HG02678 (cell line): ENCODE data around the gene NHLH1.
A peak's percentile ranks its signal among the peaks of the same experiment; 100 is the strongest.

ENCODE experiments used
- ATAC-seq: cut with Tn5 transposase; IDR thresholded peaks from one replicate; pipeline ENCODE4 v1.9.1; 2021; ENCODE audit warnings: mild to moderate bottlenecking, moderate library complexity; ENCODE audit not compliant: unreplicated experiment

Gene NHLH1

DNA sequence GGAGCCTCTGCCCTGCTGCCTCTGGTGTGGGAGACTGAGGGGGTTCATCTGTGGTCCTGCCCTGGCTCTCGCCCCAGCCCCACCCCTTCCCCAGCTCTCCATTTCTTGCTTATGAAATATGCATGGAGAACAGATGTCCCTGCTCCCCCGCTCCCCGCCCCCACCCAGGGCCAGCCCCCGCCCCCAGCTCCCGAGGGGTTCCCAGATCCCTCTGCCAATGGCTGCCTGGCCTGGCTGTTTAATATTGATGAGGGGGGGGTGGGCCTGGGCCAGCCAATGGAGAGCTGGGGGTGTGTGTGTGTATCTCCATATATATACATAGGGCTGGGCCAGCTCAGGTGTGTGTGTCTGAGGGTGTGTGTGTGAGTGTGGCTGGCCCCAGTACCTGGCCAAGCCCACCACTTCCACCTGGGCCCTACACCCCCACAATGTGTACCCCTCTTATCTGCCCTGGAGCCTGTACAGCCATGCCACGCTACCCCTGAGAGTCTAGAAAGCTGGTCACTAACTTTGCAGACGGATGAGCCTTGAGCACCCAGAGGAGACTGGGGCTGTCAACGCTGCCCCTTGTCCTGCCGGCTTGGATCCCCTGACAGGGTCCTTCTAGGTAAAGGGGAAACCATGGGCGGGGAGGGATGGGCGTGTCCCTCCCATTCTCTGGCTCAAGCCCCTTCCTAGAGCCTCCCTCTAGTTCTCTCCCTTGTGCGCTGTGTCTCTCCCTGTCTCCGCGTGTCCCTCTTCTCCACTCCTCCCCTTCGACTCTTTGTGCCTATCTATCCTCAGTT, at the start of gene NHLH1:
Gene NHLH1 (plus strand): TSS at position 341 of the 785 bp plus-strand sequence. CDS start 3,661 bp downstream, outside the sequence.
- ATAC-seq, result no peak

GRCh38 chr1:160322831-160323230, 44.0 kb upstream of the NHLH1 start:
- ATAC-seq, result no peak

DNA sequence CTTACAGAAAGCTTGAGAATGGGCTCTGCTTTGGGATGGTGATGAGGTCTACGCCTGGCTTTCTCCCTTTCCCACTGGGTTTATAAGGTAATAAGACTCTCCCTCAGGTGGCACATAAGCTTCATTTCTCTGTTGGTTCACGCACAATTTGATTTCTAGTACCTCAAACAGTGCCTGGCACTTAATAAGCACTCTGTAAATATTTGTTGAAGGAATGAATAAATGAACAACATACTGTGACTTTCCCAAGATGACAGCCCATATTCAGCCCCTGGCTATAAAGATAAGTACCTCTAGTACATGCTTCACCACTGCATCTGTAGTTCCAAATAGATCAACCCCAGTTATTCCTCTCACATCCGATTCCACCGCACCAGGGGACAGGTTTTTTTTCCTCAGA, 41.6 kb upstream of the NHLH1 start:
- no peak for ATAC-seq

- no peak for ATAC-seq
Measured at GRCh38 chr1:160326418-160326817, 40.5 kb upstream of the NHLH1 start.

DNA sequence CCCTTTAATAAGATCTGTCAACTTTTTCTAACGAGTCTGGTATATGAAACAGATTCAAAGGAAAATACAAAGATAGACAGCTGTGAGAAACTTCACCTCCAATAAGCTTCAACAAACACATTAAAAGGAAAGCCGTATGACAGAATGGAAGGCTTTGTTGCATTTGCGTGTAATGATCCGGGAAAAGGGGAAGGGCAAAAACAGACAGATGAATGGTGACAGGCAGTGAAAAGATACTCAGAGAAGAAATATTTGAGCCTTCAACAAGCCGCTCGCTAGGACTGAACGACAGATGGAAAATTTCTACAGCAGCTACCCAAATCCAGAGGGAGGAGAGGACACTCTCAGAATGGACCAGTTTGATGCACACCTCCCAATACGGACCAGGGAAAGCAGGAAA, 38.7 kb upstream of the NHLH1 start:
- ATAC-seq, result no peak

DNA sequence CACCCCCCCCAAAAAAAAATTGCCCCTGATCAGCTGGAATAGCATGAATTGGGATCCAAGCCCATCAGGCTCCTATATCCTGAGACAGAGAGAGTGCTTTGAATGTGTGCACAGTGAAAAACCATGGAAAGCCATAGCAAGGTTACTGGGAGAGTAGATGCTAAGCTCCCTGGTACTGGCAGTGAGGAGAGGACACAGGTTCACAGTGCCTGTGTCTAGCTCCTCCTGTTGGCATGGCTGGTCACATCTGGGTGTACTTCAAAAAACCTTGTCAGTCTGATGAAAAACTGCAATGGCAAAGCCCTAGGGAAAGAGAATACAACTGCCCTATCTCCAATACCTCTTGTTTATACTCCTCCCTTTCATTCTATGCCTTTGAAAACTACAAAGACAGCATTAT, 36.8 kb upstream of the NHLH1 start:
- ATAC-seq, result no peak

DNA sequence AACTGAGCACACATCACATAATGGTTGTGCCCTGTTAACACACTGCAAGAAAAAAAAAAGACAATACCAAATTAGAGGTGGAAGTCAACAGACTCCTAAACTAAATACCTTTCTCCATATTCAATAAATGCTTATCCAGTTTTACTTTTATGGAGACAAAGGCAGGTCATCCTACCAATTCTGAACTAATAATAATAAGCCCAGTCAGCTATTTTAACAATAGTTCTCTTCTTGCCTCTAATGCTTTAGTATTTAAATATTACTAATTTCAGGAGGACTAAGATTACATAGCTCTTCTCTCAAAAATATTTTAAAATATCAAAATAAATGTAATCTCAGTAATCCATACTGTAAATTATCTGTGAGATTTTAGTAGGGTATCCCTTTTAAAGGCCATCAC, 34.4 kb upstream of the NHLH1 start:
- ATAC-seq, result no peak

- ATAC-seq, result no peak
Measured at GRCh38 chr1:160338580-160338979, 28.3 kb upstream of the NHLH1 start.

GRCh38 chr1:160340146-160340545, 26.7 kb upstream of the NHLH1 start:
- ATAC-seq, result no peak

DNA sequence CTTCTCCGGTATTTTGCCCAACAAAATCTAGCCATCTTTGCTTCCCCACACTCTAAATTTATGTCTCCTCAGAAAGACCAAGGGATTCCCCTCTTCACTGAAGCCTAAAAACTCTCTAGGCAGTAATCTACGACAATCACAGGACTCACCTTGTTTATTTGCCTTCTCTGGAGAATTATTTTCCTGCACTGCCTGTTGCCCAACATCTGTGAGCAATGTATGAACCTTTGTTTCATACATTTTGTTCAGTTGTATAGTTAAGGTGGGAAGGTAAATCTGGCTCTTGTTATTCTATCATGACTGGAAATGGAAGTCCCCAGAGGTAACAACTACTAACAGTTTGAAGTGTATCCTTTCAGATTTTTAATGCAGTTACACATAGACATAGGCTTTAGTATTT, 26.0 kb upstream of the NHLH1 start:
- no peak for ATAC-seq

DNA sequence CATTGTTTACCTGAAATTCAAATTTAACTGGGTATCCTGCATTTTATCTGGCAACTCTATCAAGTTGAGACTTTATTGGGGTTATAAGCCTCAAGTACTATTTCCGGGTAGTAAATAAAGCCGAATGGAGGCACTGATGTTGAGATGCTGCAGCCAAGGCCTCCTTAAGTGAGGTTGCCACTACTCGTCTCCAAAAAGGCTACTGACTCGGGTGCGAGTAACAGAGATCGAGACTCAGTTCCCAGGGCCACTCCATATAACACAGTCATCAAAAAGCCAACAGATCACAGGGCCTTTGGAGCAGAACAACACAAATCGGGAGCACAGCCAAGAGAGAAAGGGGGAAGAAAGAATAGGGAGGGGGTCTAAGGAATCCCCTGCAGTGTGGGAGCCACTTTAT, 24.3 kb upstream of the NHLH1 start:
- ATAC-seq, result no peak

DNA sequence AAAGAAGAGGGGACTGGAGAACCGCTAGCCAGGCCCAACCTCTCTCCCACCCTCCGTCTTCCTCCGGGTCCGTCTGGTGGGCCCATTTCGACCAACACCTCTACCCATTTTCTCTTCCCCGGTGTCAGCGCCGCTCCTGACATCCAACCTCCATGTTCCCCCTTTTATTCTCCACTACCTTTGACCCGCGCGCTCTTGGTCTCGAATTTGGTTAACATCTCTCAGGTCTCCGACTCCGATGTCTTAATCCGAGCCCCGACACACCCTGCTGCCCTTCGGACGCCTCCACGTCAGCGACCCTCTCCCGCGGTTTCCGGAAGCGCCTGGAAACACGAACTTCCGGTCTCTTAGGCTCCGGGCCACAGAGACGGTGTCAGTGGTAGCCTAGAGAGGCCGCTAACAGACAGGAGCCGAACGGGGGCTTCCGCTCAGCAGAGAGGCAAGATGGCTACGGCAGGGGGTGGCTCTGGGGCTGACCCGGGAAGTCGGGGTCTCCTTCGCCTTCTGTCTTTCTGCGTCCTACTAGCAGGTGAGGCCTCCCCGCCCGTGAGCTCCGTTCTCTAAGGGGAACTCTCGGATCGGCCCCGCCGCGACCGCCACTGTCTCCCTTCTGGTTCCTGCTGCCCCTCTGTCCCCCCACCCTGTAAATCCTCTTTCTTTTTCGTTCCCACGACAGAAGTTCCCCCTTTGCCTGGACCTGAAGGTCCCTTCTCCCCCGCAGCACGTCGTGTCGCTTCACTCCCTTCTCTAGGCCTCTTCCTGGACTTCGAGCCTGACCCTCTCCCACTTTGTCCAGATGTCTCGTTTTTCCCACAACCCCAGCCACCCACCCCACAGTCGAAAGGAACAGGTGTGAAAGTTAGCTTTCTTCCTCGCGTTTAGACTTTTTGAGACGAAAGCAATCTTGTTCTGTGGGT, 23.7 kb upstream of the NHLH1 start, which contains the start of the genes COPA and NCSTN:
Gene COPA (minus strand): TSS at position 298 of the 917 bp plus-strand sequence. CDS start 80 bp downstream, at position 218.
Gene NCSTN (plus strand): TSS at position 431 of the 917 bp plus-strand sequence. CDS start 14 bp downstream, at position 445.
- peak; percentile 94 for ATAC-seq

- no peak for ATAC-seq
Measured at GRCh38 chr1:160344241-160344640, 22.6 kb upstream of the NHLH1 start.

- no peak for ATAC-seq
Measured at GRCh38 chr1:160344936-160345335, 21.9 kb upstream of the NHLH1 start.

DNA sequence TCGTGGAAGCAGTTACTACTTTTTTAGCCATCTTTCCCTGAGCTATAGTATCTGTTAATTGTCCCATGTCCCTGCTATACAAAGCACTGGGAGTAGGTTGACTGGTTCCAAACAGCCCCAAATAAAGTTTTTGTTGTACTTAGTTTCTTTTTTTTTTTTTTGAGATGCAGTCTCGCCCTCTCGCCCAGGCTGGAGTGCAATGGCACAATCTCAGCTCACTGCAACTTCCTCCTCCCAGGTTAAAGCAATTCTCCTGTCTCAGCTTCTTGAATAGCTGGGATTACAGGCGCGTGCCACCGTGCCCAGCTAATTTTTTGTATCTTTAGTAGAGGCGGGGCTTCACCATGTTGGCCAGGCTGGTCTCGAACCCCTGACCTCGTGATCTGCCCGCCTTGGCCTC, 20.4 kb upstream of the NHLH1 start:
- ATAC-seq, result no peak

GRCh38 chr1:160346958-160347357, 19.9 kb upstream of the NHLH1 start:
- ATAC-seq, result peak; percentile 38

DNA sequence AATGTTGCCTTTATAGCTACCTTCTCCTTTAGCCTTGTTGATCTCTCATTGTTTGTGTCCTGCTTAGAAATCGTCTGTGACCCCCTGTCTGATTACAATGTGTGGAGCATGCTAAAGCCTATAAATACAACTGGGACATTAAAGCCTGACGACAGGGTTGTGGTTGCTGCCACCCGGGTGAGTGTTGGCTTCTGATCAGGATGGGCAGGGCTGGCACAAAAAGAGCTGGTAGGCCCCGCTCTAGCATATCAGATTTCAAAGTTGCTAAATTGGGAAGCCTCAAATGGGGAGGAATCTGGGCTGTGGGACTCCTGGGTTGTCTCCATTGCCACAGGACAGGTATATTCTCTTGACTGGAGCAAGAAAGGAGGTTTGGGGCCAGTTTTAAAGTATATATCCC, 15.2 kb upstream of the NHLH1 start:
- ATAC-seq, result no peak

DNA sequence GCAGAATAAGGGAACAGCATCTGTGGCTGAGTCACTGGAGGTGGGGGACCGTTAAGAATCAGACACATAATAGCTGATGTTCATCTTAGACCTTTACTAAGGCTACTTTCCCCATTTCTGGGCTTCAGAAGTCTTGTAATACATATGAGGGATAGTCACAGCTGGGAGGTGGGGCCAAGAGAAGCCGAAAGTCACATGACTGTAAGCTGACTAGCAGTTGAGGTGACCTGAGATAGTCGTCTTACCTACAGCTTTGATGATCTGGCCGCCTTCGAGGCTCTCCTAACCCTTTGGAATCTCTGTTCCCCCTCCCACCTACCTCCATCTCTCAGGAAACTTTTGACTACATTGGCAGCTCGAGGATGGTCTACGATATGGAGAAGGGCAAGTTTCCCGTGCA, 14.3 kb upstream of the NHLH1 start:
- ATAC-seq, result no peak

DNA sequence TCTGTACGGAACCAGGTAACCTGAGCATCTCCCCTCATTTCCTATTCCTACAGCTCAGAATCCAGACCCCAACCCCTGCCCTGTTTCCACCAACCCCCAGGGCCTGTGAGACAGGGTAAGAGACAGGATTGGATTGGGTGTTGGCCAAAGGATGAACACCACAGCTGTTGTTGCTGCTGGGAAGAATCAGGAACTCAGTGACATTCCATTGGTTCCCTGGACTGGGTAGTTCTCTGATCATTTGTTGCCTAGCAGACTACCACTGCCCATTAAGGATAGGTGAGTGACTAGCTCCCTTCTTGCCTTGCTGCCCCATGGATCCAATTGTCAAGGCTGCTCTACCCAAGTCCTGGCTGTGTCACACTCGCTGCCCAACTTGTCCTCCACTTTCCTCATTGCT, 13.6 kb upstream of the NHLH1 start:
- ATAC-seq, result no peak

DNA sequence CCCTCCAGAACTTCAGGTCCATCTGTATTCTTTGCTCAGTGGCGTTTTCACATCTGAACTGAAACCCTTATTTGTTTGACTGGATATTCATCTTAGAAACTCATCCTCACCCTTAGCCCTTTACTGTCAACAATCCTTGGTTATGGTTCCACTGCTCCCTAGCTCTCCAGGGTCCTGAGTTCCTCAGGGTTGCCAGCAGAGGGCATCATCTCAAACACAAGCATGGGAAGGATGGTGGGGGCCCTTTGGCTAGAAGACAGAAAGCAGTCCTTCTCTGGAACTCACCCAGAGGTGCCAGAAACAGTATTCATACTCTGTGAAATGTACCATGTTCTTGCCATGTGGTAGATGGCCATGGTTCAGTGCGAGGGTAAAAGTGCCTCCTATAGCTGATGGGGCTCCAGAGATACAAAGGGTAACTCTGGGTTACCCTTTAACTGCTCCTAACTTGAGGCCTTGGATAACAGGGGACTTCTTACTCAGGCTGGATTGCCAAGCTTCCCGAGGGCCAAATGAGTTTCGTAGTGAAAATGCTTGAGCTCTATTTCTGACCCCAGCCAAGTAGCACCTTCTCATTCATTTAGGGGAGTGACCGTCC, 12.4 kb upstream of the NHLH1 start:
- no peak for ATAC-seq

DNA sequence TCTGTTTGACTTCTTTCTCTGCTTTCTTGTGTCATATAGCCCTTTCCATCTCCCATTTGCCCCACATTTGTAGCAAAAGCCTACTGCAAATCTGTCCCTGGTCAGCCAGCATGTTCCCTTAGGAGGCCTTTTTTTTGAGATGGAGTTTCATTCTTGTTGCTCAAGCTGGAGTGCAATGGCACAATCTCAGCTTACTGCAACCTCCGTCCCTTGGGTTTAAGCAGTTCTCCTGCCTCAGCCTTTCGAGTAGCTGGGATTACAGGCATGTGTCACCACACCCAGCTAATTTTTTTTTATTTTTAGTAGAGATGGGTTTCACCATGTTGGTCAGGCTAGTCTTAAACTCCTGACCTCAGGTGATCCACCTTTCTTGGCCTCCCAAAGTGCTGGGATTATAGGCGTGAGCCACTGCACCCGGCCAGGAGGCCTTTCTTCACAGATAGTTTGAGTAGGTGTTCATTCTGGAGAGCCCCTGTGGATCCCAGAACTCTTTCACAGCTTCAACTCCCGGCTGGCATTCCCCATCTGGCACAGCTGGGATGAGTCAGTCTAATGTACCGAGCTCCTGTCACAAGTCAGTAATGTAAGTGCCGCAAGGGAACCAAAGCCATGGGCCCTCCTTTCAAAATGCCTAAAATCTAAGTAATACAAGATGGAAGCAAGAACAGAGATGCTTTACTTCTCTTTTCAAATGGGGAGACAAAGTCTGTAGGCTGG, 9.4 kb upstream of the NHLH1 start:
- no peak for ATAC-seq
